Fibroblast of villous mesenchyme (primary cell): ENCODE data around the gene ZCCHC8. TPM values are rescaled to one million over a fixed set of nuclear protein-coding genes. Genes with fewer than 3 reads are reported as not detected.
A peak's percentile ranks its signal among the peaks of the same experiment; 100 is the strongest.

Experiments used
- DNase-seq: peaks from one replicate; pipeline ENCODE4 v3.0.0-alpha.2; 2010; ENCODE audit warnings: low read depth
- H3K4me3 ChIP-seq: 2 replicates; pipeline ENCODE4 v1.5.1; 2011; ENCODE audit warnings: low read depth, mild to moderate bottlenecking, low read length
- CTCF ChIP-seq: IDR thresholded peaks from 2 replicates; pipeline ENCODE4 v1.5.1; 2012; ENCODE audit warnings: low read depth, mild to moderate bottlenecking, low read length; ENCODE audit not compliant: insufficient read depth
- total RNA-seq: library from RNA; depleted of rRNA; stranded (reverse); fragments of >200 nt; gene quantifications from 2 replicates; pipeline ENCODE4 v1.2.3, GENCODE V29; 2012

The ZCCHC8 gene
- total RNA-seq, 1 donor, result 22.5 TPM

DNA sequence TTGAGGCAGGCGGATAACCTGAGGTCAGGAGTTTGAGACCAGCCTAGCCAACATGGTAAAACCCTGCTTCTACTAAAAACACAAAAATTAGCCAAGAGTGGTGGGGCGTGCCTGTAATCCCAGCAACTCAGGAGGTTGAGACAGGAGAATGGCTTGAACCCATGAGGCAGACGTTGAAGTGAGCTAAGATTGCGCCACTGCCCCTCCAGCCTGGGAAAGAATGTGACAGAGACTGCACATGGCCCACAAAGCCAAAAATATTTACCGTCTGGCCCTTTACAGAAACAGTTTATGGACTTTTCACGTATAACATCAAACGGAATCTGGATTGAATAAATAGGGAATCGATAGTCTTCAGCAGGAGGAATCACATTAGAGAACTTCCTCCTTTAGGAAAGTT, 22.5 kb upstream of the ZCCHC8 start:
- peak overlapping the region; percentile 78 for H3K4me3 ChIP-seq
- TF ChIP-seq CTCF, result no peak
- DNase-seq, result peak; percentile 95

GRCh38 chr12:122520676-122521075, 19.9 kb upstream of the ZCCHC8 start:
- H3K4me3 ChIP-seq, result no peak overlapping the region
- no peak for DNase-seq
- no peak for TF ChIP-seq CTCF

DNA sequence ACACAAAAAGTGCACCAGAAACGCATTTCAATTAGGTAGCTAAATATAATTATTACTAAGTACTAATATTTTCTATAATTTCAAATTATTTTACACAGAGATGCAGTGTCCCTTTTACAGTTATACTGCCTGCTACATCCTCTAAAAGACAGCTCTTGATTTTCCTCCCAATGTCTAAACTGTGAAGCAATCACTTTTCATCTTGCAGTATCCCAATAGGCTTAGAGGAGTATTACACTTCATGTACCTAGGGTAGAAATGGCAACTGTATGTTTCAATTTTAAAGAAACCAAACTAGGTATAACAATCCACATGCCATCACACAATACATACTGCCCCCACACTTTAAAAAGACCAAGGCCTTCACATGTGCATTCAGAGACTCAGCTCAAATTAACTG, 18.7 kb upstream of the ZCCHC8 start:
- TF ChIP-seq CTCF, result no peak
- no peak for DNase-seq
- no peak overlapping the region for H3K4me3 ChIP-seq

DNA sequence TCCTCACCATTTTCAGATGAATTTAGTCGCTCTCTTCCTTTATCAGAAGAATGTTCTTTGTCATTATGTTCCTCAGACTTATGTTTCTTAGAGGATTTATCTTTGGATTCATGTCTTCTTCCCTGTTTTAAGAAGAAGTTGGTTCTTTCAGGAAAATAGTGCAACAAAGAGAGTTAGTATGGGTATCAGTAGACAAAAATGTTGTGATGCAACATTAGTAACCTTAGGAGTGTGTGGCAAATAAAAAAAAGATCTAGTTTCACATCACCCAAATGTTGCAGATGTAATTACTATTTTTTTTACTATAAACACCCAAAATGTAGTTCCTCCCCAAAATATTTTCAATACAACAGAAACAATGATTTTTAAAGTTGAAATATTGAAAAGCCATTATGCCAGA, 18.2 kb upstream of the ZCCHC8 start:
- no peak for TF ChIP-seq CTCF
- no peak for DNase-seq
- no peak overlapping the region for H3K4me3 ChIP-seq

DNA sequence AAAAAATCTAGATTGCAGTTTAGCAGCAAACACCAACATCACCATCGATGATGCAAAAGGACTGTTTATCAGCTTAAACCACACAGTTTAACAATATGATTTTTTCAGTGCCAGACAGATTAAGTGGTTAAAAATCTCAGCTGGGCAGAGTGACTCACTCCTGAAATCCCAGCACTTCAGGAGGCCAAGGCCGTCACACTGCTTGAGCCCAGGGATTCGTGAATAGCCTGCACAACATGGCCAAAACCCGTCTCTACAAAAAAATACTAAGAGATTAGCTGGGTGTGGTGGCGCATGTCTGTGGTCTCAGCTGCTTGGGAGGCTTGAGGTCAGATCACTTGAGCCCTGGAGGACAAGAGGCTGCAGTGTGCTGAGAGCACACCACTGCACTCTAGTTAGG, 17.1 kb upstream of the ZCCHC8 start:
- no peak overlapping the region for H3K4me3 ChIP-seq
- no peak for TF ChIP-seq CTCF
- peak; percentile 99 for DNase-seq

- no peak for DNase-seq
- no peak for TF ChIP-seq CTCF
Observed at GRCh38 chr12:122516544-122517361, 16.0 kb upstream of the ZCCHC8 start.

DNA sequence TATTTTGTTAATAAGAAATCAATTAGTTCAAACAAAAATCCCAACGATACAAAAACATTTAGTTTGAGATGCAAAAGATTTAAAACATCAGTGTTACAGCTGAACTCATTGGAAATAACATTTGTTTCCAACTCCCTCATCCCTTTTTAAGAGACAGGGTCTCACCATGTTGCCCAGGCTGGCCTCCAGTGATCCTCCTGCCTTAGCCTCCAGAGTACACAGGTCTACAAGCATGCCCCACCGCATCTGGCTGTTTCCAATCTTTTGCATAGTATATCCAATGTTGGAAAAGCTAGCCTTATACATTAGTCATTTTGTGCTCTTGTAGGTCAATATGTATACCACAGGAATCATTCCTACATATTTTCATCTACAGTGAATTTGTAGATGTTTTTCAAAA, 14.5 kb upstream of the ZCCHC8 start:
- no peak for DNase-seq
- H3K4me3 ChIP-seq, result no peak overlapping the region
- TF ChIP-seq CTCF, result no peak

More at GRCh38 chr12:122516544-122517361, 16.0 kb upstream of the ZCCHC8 start:
- no peak overlapping the region for H3K4me3 ChIP-seq
